ENCODE measurements around the gene PIGN.
"Not testable (repeated sequence)": the region's sequence is repeated elsewhere in the genome, so short reads cannot be mapped to it uniquely, and the experiment has no call there.

Gene PIGN

GRCh38 chr18:62054929-62055498 lies 131.8 kb downstream of the PIGN start:
- DNase-seq: no peak

DNA sequence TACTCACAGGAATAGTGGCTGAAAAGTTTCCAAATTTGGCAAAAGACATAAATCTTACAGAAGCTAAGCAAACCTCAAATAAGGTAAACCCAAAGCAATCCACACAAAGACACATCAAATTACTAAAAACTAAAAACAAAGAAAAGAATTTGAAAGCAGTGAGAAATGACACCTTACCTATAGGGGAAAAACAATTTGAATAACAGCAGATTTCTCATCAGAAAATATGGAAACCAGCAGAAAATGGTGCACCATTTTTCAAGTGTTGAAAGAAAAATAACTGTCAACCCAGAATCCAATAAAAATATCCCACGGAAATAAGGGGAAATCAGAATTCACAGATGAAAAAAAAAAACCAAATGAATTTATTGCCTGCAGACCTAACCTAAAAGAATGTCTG lies 138.6 kb downstream of the PIGN start:
- no peak for DNase-seq

DNA sequence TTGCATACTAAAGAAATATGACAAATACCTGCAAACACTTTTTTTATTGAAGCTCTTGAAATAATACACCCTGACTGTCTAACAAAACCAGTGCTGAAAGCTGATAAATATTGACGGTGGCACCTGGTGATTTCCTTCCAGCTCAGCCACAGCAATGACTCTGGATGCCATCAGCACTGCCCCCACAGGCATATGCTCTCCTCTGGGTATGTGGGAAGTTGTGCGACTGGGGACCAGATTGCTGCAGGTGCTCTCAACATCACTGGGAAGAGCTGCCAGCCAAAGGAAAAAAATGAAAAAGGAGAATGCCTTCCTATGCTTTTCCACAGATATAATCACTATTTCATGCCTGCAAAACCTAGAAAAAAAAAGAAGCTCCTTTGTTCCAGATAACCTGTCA lies 141.5 kb downstream of the PIGN start:
- DNase-seq: no peak

DNA sequence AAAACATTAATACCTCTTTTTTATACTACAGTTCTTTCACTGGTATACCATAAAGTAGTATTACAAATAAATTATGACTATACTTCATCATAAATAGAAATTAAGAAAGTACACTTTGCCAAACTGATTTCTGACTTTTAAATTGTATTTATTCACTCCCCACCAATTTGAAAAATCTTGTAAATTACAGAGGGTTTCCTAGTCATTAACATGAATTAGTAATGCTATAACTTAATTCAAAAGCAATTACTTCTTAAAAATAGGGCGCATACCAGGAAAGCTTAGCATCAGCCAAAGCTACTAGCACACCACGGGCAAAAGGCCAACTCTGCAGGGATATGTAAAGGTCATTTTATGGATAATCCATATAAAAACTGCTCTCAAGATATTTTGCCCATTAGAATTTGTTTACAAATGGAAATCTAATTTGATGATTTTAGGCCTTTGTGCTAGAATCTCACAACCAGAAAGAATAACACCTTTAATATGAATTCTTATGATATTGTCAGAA lies 142.3 kb downstream of the PIGN start:
- DNase-seq: no peak

- DNase-seq: no peak
These were observed 148.7 kb downstream of the PIGN start for GRCh38 chr18:62037989-62038778.

DNA sequence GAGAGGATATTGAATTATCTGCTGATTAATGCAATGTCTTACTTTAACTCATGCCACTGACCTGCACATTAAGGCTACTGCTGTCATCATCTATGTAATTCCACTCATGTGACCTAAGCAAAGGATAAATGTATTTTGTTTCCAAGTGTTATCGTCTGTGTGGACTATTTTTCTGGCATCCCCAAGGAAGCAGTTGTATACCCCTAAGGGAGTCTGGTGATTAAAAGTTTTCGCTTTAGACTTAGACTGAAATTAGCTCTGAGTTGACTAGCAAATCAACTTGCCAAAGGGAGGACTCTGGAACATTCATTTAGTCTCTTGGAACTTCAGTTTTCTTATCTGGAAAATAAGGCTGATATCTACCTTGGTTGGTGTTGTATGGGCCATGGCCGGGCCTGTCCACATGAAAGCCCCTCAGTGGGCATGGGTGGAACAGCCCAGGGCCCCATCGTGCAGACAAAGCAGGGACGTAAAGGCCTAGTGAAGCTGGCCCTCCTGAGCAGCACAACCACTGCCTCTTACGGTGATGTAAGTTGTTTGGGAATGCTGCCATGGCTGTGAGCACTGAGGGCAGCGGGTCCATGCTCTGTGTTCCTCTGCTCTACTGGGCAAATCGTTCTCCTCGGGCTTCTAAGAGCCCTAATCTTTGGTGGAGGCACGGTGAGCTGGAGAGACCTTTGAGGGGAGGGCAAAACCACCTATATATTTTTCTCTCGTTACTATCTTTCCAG lies 149.7 kb downstream of the PIGN start:
- DNase-seq: no peak

- DNase-seq: not testable (repeated sequence)
These were observed 152.6 kb downstream of the PIGN start for GRCh38 chr18:62034286-62034685.

DNA sequence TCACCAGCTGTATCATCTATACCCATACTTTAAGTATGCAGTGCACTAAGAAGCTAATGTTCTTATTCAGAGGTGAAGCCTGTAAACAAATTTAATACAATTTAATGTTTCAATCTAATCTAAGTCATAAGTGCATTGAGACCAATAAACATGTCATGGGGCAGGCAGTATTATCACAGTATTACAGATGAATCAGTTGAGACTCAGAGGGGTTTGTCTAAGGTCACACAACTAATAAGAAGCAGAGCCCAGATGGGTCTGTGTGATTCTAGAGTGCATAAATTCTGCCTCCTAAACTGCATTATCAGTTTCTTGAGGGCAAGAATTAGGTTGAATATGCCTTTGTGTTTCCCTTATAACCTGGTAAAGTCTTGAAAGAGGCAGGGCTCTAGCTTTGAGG lies 153.1 kb downstream of the PIGN start:
- DNase-seq: no peak

- DNase-seq: no peak
These were observed 153.6 kb downstream of the PIGN start for GRCh38 chr18:62033207-62033606.

DNA sequence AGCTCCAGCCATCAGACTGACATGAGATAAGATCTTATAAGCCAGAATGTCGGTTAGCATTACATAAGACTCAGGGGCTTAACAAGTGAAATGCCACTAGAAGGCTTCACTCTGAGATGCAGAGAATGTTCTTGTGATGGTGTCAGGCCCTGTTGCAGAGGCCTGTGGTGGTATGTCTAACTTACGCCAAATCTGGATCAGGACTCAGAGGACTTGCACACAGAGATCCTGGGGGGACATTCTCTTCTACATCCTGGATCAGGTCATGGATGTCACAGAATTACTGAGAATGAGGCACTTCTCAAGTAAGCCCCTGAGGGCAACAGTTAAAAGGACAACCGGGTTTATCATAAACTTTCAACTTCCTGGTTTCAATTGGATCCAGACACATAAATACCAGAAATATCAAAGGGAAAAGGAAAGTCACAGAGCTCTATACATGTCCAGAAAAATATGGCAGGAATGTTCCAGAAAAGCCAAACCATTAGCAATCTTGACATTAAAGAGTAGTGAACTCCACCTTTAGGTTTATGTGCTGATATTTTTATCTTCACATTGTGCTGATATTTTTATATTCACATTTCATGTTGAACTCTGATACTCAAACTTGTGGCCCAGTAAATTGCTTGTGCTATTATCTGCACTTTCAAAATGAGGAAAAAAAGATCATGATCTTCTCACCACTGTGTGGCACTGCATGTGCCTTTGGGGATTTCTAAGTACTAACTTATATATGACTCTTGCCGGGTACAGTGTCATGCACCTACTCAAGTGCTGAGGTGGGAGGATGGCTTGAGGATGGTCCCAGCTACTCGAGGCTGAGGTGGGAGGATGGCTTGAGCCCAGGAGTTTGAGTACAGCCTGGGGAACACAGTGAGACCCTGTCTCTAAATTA lies 156.5 kb downstream of the PIGN start:
- DNase-seq: no peak

GRCh38 chr18:62028715-62029114 lies 158.1 kb downstream of the PIGN start:
- no peak for DNase-seq

- DNase-seq: no peak
These were observed 158.8 kb downstream of the PIGN start for GRCh38 chr18:62027914-62028520.

DNA sequence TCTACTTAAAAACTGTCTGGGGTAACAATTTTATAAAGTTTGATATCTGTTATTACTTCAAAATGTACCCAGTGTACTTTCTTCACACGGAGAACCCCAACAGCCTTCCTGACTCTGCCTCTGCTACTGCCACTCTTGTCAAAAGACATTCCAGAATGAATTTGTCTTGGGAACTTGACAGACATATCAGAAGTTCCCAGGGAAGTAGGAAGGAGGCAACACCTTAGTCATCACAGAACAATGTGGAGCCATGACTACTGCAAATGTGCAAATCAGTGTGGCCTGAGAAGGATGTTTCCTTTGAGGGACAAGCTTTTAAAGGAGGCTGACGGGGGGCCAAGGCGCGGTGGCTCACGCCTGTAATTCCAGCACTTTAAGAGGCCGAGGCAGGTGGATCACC lies 160.3 kb downstream of the PIGN start:
- no peak for DNase-seq

GRCh38 chr18:62024983-62025382 lies 161.9 kb downstream of the PIGN start:
- no peak for DNase-seq

GRCh38 chr18:62023536-62023935 lies 163.3 kb downstream of the PIGN start:
- no peak for DNase-seq

DNA sequence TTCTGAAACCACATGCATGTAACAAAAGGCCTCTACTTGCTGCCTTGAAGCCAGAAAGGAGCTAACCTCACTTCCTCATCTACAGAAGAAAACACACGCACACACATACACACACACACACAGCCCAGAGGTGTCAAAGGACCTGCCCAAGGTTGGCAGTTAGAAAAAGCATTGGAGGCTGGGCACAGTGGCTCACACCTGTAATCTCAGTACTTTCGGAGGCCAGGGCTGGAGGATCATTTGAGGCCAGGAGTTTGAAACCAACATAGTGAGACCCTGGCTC lies 168.2 kb downstream of the PIGN start:
- DNase-seq: no peak

DNA sequence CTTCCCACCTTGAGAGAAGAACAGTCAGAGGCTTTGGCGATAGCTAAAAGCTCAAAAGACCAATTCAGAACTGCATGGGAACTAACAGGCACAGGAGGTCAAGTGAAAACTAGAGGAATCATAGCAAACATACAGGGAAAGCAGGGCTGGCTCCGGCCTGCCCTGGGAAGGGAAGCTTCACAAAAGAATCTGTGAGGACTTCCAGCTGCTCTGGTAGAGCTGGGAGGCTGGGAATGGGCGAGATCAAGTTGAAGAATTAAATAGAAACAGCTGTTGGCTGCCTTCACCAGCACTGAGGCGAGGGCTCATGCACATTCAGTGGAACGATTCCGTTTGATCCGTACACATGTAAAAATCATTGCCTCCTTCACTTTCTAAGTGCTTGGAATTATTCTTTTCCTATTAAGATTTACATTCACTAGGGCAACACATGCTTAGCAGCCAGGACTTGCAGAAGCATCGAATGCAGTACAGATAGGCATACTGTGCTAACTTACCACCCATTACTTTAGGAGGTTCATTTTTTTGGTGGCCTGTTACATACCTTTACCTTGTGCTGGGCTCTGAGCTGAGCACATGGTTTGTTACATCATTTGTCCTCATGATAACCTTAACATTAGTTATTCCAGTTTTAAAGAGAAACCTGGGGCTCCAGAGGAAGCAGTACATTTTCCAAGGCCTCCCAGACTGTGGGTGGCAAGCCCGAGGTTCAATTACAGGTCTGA lies 168.7 kb downstream of the PIGN start:
- DNase-seq: no peak

- no peak for DNase-seq
These were observed 169.2 kb downstream of the PIGN start for GRCh38 chr18:62017618-62018017.

- DNase-seq: no peak
These were observed 175.4 kb downstream of the PIGN start for GRCh38 chr18:62011416-62011815.

DNA sequence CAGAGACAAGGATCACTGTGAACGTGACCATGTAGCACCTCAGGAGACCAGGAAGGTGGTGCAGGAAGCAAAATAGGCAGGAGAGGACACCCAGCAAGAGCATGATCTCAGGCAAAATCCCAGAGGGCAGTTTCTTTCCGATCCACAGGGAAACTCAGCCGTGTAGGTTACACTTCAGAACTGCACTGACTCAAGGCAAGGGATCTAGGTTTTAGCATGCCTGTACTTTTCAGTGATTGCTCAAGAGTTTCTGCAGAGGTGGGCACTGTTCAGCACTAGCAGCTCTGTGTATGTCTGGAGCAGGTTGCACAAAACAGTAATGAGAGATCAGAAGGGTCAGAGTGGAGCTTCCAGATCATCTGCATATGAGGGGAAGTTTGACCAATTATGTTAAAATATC lies 177.3 kb downstream of the PIGN start:
- no peak for DNase-seq

GRCh38 chr18:62001396-62001795 lies 185.5 kb downstream of the PIGN start:
- no peak for DNase-seq

GRCh38 chr18:61998957-61999356 lies 187.9 kb downstream of the PIGN start:
- DNase-seq: no peak
